ENCODE measurements around the gene BIRC5. TPM values are rescaled to one million over a fixed set of nuclear protein-coding genes. Genes with fewer than 3 reads are reported as not detected.
"Not testable (repeated sequence)": the region's sequence is repeated elsewhere in the genome, so short reads cannot be mapped to it uniquely, and the experiment has no call there.

Gene BIRC5
- polyA plus RNA-seq, 1 experiment: 15.3 TPM

GRCh38 chr17:78233678-78234077 lies 19.6 kb downstream of the BIRC5 start:
- TF ChIP-seq CTCF (IDR thresholded peaks at IDR 0.05; ENCODE audit: low read depth, low read length): no peak
- no peak overlapping the region for H3K4me3 ChIP-seq (ENCODE audit: low read depth, low read length)
- no peak overlapping the region for H3K27ac ChIP-seq (ENCODE audit: low read depth, low read length)
- H3K9me3 ChIP-seq (ENCODE audit: control insufficient read depth, insufficient read depth, low read length): no peaks in the 10 kb centered on the region; the same call in 1 of the 2 replicates
- no peak for DNase-seq (ENCODE audit: low read depth, low spot score)
- ChIA-PET CTCF (no interaction called here), POLR2A (no interaction called here)
- H3K27me3 ChIP-seq (ENCODE audit: control insufficient read depth, insufficient read depth, low read length): peaks cover 35% of the 10 kb centered on the region

GRCh38 chr17:78234261-78234865 lies 20.3 kb downstream of the BIRC5 start:
- ChIA-PET POLR2A (no interaction called here), CTCF (no interaction called here)
- Histone ChIP-seq H3K4me3 (ENCODE audit: low read depth, low read length) (no peak overlapping the region), H3K9me3 (ENCODE audit: control insufficient read depth, insufficient read depth, low read length) (no peaks in the 10 kb centered on the region; the same call in 1 of the 2 replicates), H3K27me3 (ENCODE audit: control insufficient read depth, insufficient read depth, low read length) (peaks cover 38% of the 10 kb centered on the region), H3K27ac (ENCODE audit: low read depth, low read length) (no peak overlapping the region)
- DNase-seq (ENCODE audit: low read depth, low spot score): no peak
- no peak for TF ChIP-seq CTCF (IDR thresholded peaks at IDR 0.05; ENCODE audit: low read depth, low read length)

- POLR2A ChIA-PET; DNase-seq (ENCODE audit: low read depth, low spot score); H3K27ac ChIP-seq (ENCODE audit: low read depth, low read length); H3K9me3 ChIP-seq (ENCODE audit: control insufficient read depth, insufficient read depth, low read length); CTCF ChIA-PET; H3K4me3 ChIP-seq (ENCODE audit: low read depth, low read length): not testable (repeated sequence)
- peaks cover 40% of the 10 kb centered on the region for H3K27me3 ChIP-seq (ENCODE audit: control insufficient read depth, insufficient read depth, low read length)
These were observed 21.0 kb downstream of the BIRC5 start for GRCh38 chr17:78235022-78235421.

GRCh38 chr17:78235885-78236284 lies 21.8 kb downstream of the BIRC5 start:
- no peak for DNase-seq (ENCODE audit: low read depth, low spot score)
- no peak for TF ChIP-seq CTCF (IDR thresholded peaks at IDR 0.05; ENCODE audit: low read depth, low read length)
- Histone ChIP-seq H3K27ac (ENCODE audit: low read depth, low read length) (no peak overlapping the region), H3K27me3 (ENCODE audit: control insufficient read depth, insufficient read depth, low read length) (peaks cover 31% of the 10 kb centered on the region), H3K4me3 (ENCODE audit: low read depth, low read length) (no peak overlapping the region), H3K9me3 (ENCODE audit: control insufficient read depth, insufficient read depth, low read length) (no peaks in the 10 kb centered on the region; the same call in 1 of the 2 replicates)
- POLR2A ChIA-PET: no interaction called here
- CTCF ChIA-PET: no interaction called here

GRCh38 chr17:78236362-78237127 lies 22.5 kb downstream of the BIRC5 start:
- DNase-seq (ENCODE audit: low read depth, low spot score): no peak
- H3K27me3 ChIP-seq (ENCODE audit: control insufficient read depth, insufficient read depth, low read length): peaks cover 25% of the 10 kb centered on the region
- ChIA-PET CTCF (interaction anchor here (3.0 kb wide), 1 partner anchor 14 kb away, joined by 17 read pairs; no protein-coding TSS in a partner anchor), POLR2A (no interaction called here)
- H3K27ac ChIP-seq (ENCODE audit: low read depth, low read length): no peak overlapping the region
- H3K9me3 ChIP-seq (ENCODE audit: control insufficient read depth, insufficient read depth, low read length): no peaks in the 10 kb centered on the region; the same call in 1 of the 2 replicates
- H3K4me3 ChIP-seq (ENCODE audit: low read depth, low read length): no peak overlapping the region
- TF ChIP-seq CTCF (IDR thresholded peaks at IDR 0.05; ENCODE audit: low read depth, low read length): no peak
